ENCODE results near the gene MMP14. TPM values are rescaled to one million over a fixed set of nuclear protein-coding genes. Genes with fewer than 3 reads are reported as not detected.
A peak's percentile ranks its signal among the peaks of the same experiment; 100 is the strongest.
"Not testable (repeated sequence)": the region's sequence is repeated elsewhere in the genome, so short reads cannot be mapped to it uniquely, and the experiment has no call there.

MMP14 gene
- total RNA-seq, 1 experiment from 2014 or later, result 94.4 TPM

DNA sequence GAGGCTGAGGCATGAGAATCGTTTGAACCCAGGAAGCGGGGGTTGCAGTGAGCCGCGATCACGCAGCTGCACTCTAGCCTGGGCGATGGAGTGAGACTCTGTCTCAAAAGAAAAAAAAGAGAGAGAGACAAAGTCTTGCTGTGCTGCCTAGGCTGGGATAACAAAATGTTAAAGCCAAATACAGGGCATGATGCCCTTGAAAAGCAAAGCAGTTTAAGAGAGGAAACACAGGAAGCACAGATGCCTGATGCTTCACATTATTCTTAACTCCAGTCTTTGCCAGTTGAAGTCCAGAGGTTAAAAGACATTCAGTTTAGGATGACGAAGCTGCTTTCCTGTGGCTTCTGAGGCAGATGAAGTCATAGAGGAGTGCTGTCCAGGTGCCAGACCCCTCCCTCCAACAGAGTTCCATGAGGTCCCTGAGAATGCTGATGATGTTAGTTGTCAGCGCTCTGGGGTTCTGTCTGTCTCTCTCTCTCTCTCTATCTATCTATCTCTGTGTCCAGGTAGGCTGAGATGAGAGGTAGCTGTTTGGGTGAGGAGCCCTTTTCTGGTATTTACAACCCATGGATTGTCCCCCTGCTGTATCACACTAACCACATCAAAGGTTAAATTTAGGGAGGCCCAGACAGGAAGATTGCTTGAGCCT lies 11.6 kb upstream of the MMP14 start:
- H3K9me3 Mint-ChIP-seq, result no peaks in the 10 kb centered on the region
- ChIA-PET POLR2A (interaction anchor here (0.6 to 6.5 kb wide), 2 partner anchors 13 to 106 kb away, joined by 3 to 81 read pairs; partner anchors contain the start of gene MMP14), CTCF (interaction anchor here (0.7 to 7.8 kb wide), 7 partner anchors 12 to 254 kb away, joined by 3 to 280 read pairs (median 18); partner anchors contain the start of gene MMP14)
- peaks cover 53% of the 10 kb centered on the region for H3K4me1 Mint-ChIP-seq
- no peak for TF ChIP-seq CBFB (CRISPR knock-in tag; IDR thresholded peaks at IDR 0.05; ENCODE audit: low read depth)
- TF ChIP-seq CREM (CRISPR knock-in tag; IDR thresholded peaks at IDR 0.05), result no peak
- ATAC-seq, result no peak
- H3K27me3 Mint-ChIP-seq (ENCODE audit: low read depth), result peaks cover 9% of the 10 kb centered on the region
- no peak overlapping the region for H3K27ac Mint-ChIP-seq
- no peak for DNase-seq (ENCODE audit: low spot score)
- no peak overlapping the region for H3K4me3 Mint-ChIP-seq
- no peaks in the 10 kb centered on the region for H3K36me3 Mint-ChIP-seq

DNA sequence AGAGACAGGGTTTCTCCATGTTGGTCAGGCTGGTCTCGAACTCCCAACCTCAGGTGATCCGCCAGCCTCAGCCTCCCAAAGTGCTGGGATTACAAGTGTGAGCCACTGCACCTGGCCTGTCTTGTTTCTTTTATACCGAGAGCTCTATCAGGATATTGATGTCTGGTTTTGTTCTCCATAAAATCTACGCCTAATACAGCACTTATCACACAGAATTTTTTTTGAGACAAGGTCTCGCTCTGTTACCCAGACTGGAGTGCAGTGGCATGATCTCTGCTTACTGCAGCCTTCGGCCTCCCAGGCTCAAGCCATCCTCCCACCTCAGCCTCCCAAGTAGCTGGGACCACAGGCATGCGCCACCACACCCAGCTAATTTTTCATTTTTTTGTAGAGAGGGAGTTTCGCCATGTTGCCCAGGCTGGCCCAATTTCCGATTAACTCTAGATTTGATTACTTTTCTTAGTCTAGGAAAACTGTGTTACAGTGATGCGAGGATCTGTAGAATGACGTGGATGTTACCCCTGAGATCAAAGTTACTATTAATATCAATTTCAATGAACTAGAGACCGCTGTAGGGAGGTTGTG lies 7.2 kb upstream of the MMP14 start:
- ChIA-PET POLR2A (interaction anchor here (1.6 kb wide), 1 partner anchor 9 kb away, joined by 9 read pairs; no protein-coding TSS in a partner anchor), CTCF (interaction anchor here (1.9 to 2.7 kb wide), 2 partner anchors 20 to 24 kb away, joined by 4 to 8 read pairs; no protein-coding TSS in a partner anchor)
- Mint-ChIP-seq H3K4me3 (peak overlapping the region; percentile 90), H3K4me1 (peaks cover 35% of the 10 kb centered on the region), H3K36me3 (peaks cover 26% of the 10 kb centered on the region), H3K27ac (peak overlapping the region; percentile 97)
- DNase-seq (ENCODE audit: low spot score); ATAC-seq; H3K9me3 Mint-ChIP-seq; H3K27me3 Mint-ChIP-seq (ENCODE audit: low read depth): not testable (repeated sequence)
- 0 out of 2 replicates have a peak, but pooled peaks have one; percentile 26 for TF ChIP-seq GABPB1 (CRISPR knock-in tag; IDR thresholded peaks at IDR 0.05)

DNA sequence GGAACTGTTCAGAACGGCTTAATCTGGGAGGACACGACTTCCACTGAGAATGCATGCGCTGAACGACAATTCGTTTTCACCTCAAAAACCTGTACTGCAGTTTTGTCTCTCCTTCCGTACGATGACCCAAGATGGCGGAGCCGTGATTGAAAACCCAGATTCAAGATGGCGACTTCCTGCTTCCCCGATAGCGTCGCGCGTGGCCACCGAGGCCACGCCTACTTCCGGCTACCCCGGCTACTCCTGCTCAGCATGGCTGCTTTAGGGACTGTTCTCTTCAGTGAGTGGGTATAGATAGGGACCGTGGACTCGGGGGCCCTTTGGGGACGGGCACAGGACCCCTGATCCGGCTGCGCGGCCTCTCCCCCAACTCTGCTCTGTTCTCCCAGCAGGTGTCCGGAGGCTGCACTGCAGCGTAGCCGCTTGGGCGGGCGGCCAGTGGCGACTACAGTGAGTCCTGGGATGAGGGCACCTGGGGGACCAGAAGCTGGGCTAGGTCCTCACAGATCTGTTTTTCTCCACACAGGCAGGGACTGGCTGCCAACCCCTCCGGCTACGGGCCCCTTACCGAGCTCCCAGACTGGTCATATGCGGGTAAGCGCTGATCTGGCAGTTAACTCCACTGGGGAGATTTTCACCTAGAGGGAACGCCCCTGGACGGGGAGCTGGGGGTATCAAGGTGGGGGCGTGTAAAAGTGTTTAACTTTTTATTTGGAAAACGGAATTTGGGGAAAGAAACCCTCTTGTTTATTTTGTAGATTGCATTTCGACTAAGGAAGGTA lies 6.5 kb upstream of the MMP14 start, which contains the start of gene MRPL52:
MRPL52 (plus strand) TSS at position 227 of the 782 bp plus-strand sequence; CDS start at position 253, 26 bp downstream.
- Mint-ChIP-seq H3K27me3 (ENCODE audit: low read depth) (peaks cover 3% of the 10 kb centered on the region; the same call in 1 of the 2 replicates), H3K4me1 (peaks cover 29% of the 10 kb centered on the region)
- peak; percentile 79 for ATAC-seq

DNA sequence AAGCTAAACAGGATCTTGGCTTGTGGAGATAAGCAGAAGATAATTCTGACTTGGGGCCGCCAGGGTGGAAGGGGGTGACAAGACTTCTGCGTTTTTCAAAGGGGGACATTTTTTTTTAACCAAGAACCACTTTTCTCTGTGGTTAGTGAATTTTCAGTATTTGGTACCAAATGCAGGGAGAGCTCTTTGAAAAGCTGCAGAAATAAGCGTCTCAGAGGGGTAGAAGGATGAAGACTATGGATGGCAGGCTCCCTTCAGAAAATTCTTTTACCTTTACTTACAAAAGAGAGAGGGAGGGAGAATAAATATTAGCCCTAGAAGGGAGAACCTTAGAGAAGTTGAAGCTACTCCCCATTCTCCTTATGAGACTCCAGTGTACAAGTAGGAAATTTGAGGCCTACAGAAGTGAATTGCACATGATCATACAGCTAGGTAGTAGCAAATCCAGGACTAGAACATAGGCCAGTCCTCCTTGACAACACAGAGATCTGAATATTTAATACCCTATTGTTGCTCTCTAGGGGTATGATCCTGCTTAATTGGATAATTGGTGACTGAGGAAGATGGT lies 5.9 kb upstream of the MMP14 start:
- peaks cover 29% of the 10 kb centered on the region for H3K36me3 Mint-ChIP-seq
- H3K27me3 Mint-ChIP-seq (ENCODE audit: low read depth), result peaks cover 3% of the 10 kb centered on the region; the same call in 1 of the 2 replicates
- CTCF ChIA-PET, result interaction anchor here (0.6 to 2.7 kb wide), 11 partner anchors 9 to 1164 kb away, joined by 3 to 8 read pairs (median 4); partner anchors contain the start of gene LRP10
- H3K27ac Mint-ChIP-seq, result peak overlapping the region; percentile 97; the same call in 1 of the 2 replicates
- DNase-seq (ENCODE audit: low spot score) (no peak), ATAC-seq (no peak)
- H3K4me1 Mint-ChIP-seq, result peaks cover 29% of the 10 kb centered on the region
- H3K9me3 Mint-ChIP-seq, result no peaks in the 10 kb centered on the region
- POLR2A ChIA-PET, result interaction anchor here (0.9 to 1.6 kb wide), 5 partner anchors 8 to 34 kb away, joined by 3 to 12 read pairs (median 7); no protein-coding TSS in a partner anchor
- H3K4me3 Mint-ChIP-seq, result peak overlapping the region; percentile 90
- TF ChIP-seq NFATC4 (CRISPR knock-in tag; IDR thresholded peaks at IDR 0.05) (no peak), SMAD4 (CRISPR knock-in tag; IDR thresholded peaks at IDR 0.05) (no peak), FOXJ3 (CRISPR knock-in tag; IDR thresholded peaks at IDR 0.05; ENCODE audit: borderline replicate concordance) (no peak), TP53 (CRISPR knock-in tag; IDR thresholded peaks at IDR 0.05) (no peak)
- TF ChIP-seq, protein P1, sequence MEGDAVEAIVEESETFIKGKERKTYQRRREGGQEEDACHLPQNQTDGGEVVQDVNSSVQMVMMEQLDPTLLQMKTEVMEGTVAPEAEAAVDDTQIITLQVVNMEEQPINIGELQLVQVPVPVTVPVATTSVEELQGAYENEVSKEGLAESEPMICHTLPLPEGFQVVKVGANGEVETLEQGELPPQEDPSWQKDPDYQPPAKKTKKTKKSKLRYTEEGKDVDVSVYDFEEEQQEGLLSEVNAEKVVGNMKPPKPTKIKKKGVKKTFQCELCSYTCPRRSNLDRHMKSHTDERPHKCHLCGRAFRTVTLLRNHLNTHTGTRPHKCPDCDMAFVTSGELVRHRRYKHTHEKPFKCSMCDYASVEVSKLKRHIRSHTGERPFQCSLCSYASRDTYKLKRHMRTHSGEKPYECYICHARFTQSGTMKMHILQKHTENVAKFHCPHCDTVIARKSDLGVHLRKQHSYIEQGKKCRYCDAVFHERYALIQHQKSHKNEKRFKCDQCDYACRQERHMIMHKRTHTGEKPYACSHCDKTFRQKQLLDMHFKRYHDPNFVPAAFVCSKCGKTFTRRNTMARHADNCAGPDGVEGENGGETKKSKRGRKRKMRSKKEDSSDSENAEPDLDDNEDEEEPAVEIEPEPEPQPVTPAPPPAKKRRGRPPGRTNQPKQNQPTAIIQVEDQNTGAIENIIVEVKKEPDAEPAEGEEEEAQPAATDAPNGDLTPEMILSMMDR (IDR thresholded peaks at IDR 0.05), result no peak
- TF ChIP-seq, protein P2, sequence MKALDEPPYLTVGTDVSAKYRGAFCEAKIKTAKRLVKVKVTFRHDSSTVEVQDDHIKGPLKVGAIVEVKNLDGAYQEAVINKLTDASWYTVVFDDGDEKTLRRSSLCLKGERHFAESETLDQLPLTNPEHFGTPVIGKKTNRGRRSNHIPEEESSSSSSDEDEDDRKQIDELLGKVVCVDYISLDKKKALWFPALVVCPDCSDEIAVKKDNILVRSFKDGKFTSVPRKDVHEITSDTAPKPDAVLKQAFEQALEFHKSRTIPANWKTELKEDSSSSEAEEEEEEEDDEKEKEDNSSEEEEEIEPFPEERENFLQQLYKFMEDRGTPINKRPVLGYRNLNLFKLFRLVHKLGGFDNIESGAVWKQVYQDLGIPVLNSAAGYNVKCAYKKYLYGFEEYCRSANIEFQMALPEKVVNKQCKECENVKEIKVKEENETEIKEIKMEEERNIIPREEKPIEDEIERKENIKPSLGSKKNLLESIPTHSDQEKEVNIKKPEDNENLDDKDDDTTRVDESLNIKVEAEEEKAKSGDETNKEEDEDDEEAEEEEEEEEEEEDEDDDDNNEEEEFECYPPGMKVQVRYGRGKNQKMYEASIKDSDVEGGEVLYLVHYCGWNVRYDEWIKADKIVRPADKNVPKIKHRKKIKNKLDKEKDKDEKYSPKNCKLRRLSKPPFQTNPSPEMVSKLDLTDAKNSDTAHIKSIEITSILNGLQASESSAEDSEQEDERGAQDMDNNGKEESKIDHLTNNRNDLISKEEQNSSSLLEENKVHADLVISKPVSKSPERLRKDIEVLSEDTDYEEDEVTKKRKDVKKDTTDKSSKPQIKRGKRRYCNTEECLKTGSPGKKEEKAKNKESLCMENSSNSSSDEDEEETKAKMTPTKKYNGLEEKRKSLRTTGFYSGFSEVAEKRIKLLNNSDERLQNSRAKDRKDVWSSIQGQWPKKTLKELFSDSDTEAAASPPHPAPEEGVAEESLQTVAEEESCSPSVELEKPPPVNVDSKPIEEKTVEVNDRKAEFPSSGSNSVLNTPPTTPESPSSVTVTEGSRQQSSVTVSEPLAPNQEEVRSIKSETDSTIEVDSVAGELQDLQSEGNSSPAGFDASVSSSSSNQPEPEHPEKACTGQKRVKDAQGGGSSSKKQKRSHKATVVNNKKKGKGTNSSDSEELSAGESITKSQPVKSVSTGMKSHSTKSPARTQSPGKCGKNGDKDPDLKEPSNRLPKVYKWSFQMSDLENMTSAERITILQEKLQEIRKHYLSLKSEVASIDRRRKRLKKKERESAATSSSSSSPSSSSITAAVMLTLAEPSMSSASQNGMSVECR (CRISPR knock-in tag; IDR thresholded peaks at IDR 0.05; ENCODE audit: borderline replicate concordance), result no peak
- TF ChIP-seq, protein P3, sequence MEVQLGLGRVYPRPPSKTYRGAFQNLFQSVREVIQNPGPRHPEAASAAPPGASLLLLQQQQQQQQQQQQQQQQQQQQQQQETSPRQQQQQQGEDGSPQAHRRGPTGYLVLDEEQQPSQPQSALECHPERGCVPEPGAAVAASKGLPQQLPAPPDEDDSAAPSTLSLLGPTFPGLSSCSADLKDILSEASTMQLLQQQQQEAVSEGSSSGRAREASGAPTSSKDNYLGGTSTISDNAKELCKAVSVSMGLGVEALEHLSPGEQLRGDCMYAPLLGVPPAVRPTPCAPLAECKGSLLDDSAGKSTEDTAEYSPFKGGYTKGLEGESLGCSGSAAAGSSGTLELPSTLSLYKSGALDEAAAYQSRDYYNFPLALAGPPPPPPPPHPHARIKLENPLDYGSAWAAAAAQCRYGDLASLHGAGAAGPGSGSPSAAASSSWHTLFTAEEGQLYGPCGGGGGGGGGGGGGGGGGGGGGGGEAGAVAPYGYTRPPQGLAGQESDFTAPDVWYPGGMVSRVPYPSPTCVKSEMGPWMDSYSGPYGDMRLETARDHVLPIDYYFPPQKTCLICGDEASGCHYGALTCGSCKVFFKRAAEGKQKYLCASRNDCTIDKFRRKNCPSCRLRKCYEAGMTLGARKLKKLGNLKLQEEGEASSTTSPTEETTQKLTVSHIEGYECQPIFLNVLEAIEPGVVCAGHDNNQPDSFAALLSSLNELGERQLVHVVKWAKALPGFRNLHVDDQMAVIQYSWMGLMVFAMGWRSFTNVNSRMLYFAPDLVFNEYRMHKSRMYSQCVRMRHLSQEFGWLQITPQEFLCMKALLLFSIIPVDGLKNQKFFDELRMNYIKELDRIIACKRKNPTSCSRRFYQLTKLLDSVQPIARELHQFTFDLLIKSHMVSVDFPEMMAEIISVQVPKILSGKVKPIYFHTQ (CRISPR knock-in tag; IDR thresholded peaks at IDR 0.05), result no peak

More for the DNA sequence above, 6.5 kb upstream of the MMP14 start, which contains the start of gene MRPL52:
- TF ChIP-seq GABPB1 (CRISPR knock-in tag; IDR thresholded peaks at IDR 0.05), result peak; percentile 57; the same call in 1 of the 2 replicates
- TF ChIP-seq SP1 (CRISPR knock-in tag; conservative IDR thresholded peaks at IDR 0.05), result peak; percentile 70; the same call in 1 of the 2 replicates
- TF ChIP-seq, protein P4, sequence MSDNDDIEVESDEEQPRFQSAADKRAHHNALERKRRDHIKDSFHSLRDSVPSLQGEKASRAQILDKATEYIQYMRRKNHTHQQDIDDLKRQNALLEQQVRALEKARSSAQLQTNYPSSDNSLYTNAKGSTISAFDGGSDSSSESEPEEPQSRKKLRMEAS (CRISPR knock-in tag; IDR thresholded peaks at IDR 0.05), result no peak
- TF ChIP-seq JAZF1 (CRISPR knock-in tag; IDR thresholded peaks at IDR 0.05), result no peak
- ChIA-PET POLR2A (interaction anchor here (0.9 to 1.6 kb wide), 5 partner anchors 8 to 33 kb away, joined by 3 to 12 read pairs (median 7); no protein-coding TSS in a partner anchor), CTCF (interaction anchor here (0.6 to 2.7 kb wide), 11 partner anchors 9 to 1163 kb away, joined by 3 to 8 read pairs (median 4); partner anchors contain the start of gene LRP10)
- DNase-seq (ENCODE audit: low spot score), result peak; percentile 72
- H3K36me3 Mint-ChIP-seq, result peaks cover 29% of the 10 kb centered on the region
- peak within 1 kb of the TSS; percentile 97 for H3K27ac Mint-ChIP-seq
- H3K9me3 Mint-ChIP-seq, result no peaks in the 10 kb centered on the region
- H3K4me3 Mint-ChIP-seq, result peak within 1 kb of the TSS; percentile 90

All from WTC11 (cell line).